OCI-M1 (cell line): ENCODE results near the gene KRTAP5-3.
A peak's percentile ranks its signal among the peaks of the same experiment; 100 is the strongest.

Source experiments
- DNase-seq: peaks from one replicate; lab custom pipeline; 2025; lab: John Stamatoyannopoulos, UW

The KRTAP5-3 gene

DNA sequence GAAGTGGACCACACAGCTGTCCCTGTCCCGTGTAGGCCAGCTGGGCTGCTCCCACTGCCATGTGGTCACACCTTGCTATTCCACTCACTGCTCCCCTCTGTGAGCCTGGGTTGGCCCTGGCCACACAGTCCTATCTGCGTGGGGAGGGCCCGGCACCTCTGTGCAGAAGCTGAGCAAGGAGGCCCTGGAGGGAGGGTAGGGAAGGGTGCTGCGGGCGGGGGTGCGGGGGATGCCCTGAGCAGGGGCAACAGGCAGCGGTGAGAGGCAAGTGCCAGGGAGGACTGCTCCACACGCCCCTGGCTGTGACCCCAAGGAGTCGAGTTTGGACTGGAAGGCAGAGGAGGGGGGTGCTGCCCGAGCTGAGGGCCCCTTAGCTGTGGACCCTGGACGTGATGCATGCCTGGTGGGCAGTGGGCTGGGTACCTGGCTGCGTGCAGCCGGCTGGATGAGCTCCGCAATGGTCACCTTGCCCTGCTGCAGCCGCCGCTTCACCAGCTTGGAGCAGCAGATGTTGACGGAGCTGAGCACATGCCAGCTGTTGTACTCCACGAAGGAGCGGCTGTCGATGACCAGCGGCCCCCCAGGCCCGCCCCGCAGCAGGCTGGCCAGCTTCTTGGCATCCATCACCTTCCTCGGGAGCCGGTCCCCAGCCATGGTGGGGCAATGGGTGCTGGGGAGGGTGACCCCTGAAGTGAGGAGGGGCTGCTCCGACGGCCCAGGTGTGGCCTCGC lies 42.9 kb downstream of the KRTAP5-3 start:
- no peak for DNase-seq

DNA sequence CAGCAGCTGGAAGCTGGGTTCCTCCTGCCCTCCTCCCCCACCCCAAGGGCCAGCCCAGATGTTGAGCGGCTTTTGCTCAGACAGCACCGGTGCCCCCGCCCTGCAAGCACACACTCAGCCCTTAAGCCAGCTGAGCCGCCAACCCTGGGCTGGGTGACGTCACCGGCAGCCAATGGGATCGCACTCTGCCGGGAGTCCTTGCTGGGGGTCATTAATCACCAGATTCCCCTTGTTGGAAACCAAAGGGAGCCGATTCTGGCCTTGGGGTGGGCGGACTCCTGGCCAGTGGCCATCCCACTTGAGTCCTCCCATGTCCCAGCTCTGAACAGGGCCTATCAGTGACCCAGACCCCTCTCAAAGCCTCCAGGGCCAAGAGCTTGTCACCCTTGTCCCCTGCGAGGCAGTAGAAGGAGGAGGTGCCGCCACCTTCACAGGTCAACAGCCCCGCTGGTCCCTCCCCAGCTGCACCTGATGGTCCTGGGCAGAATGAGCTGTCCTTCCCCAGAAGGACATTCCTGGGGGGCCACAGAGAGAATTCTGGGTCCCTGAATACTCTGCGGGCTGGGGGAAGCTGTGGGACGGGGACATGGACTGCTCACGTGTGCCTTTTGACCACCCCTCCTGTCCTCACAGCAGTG lies 43.6 kb downstream of the KRTAP5-3 start:
- DNase-seq: peak; percentile 55

DNA sequence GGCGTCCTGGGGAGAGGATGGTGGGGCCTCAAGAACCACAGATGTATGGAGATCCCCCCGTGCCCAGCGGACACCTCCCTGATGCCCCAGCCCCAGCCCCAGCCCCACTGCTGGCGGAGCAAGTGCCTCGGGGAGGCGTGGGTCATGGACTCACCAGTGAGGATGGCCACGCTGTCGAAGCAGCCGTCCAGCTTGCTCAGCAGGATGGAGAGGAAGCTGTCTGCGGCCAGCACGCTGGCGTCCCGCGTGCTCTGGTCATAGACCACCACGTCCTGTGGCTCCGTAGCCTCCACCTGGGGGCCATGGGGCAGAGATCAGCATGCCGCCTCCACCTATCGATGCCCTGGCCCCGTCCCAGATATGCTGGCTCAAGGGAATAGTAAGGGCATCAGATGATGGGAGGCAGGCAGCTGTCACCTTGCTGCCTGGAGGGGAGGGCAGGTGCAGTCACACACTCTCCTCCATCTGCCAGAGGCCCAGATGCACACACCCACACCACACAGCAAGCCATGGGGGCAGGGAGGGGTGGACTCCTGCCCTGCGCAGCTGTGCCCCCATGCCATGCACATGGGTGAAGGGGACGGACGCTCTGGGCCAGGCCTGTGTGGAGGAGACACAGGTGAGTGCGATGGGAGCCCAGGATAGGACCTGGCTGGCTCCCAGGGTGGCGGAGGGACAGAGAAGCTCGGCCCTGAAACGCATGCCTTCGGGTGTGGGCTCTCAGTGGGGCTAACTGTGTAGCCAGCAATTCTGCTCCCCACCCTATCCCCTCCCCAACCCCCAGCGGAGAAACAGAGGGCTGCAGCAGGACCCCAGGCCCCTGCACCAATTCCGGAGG lies 44.3 kb downstream of the KRTAP5-3 start:
- no peak for DNase-seq

DNA sequence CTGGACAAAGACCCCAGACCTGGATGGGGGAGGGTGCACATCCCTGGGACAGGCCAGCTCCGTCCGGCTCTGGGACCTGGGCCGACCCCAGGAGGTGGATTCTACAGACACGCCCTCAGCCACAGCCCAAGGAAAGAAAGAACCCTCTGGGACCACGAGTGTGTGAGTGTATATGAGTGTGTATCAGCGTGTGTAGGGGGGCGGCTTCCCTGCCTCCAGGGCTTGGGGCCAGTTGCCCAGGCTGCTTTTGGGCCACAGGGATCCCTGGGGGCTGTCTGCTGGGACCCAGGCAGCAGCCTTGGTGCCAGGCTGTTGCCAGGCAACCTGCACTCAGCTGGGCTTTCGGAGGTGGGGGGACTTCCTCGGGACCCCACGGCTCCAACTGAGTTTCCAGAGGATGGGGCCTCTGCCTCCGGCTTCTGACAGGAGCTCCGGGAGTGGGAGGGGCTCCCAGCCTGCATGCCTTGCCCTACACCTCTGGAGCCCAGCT lies 45.1 kb downstream of the KRTAP5-3 start:
- no peak for DNase-seq

DNA sequence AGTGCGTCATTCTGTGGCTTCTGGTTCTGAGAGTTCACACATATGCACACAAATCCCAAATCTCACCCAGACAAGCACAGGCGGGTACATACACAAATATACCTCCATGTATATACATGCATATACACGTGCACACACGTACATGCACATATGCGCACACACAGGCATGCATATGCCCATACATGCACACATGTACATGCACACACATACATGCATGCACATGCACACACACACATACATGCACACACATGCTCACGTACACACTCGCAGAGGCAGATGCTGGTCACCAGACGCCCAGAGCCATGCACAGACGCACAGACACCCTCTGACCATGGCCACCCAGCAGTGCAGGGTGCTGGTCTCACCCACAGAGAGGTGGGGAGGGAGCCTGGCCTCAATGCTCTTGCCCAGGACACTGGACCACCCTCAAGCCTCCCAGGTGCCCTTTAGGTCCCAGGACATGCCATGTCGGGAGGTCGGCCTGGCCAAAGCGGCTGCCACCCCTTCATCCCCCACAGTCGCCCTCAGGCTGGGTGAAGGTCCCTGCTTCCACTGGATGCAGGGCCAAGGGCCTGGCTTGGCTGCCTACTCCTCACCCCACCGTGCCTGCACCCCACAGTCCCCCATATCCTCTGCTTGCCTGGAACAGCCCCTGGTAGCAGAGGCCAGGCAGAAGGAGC lies 45.7 kb downstream of the KRTAP5-3 start:
- DNase-seq: no peak

DNA sequence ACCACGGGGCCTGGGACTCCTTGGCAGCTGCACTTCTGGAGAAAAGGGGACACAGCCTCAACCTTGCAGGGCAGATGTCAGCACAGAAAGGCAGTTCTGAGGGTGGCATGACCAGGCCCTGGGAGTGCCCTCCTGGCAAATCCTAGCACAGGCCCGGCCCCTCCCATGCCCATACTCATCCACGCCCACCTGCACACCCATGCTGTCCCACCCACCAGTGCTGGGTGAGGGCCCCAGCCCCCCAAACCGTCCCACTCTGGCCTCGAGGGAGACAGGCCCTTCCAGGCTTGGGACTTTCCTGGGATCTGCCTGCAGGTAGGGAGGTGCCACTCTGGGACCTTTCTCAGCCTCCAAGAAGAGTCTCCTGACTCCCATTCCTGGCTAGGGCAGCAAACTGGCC lies 46.3 kb downstream of the KRTAP5-3 start:
- no peak for DNase-seq

DNA sequence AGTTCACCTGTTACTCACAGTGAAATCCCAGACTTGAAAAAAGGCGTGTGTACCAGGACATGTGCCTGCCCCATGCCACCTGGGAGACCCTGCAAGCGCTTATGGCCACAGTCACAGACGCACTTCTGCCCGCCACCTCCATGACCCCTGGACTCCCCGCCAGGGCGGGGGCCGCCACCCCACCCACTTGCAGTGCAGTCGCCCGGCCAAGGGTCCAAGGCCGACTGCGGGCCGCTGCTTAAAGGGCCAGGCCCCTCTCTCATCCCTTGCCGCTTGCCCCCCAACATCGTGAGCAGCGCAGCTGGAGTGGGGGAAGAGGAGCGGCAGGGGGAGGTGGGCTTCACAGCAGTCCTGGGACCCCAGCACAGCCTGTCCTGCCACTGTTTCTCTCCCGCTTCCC lies 47.0 kb downstream of the KRTAP5-3 start:
- DNase-seq: no peak

DNA sequence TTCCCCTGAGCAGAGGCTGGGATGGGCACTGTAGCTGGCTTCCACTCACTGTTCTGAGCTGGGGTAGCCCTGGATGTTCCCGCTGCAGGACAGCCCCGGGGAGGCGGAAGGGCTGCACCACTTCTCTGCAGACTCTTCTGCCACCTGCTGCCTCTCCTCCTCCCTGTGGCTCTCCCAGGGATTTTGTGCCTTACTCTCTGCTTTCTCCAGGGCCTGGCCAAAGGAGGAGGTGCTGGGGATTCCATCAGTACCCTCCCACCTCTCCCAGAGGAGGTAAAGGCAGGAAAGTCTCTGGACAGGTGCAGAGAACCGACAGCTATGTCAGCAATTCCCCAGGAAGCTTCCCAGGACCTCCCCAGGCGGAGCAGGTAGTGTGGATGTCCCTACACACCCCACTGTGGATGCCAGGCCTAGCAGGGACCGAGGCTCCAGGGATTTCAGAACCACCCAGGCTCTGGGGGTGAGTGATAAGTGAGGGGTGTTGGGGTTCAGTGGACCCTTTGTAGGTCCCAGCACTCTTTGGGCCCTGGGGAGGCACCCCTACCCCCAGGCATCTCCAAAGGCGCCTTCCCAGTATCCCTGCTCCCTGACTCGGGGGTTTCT lies 47.5 kb downstream of the KRTAP5-3 start:
- no peak for DNase-seq

DNA sequence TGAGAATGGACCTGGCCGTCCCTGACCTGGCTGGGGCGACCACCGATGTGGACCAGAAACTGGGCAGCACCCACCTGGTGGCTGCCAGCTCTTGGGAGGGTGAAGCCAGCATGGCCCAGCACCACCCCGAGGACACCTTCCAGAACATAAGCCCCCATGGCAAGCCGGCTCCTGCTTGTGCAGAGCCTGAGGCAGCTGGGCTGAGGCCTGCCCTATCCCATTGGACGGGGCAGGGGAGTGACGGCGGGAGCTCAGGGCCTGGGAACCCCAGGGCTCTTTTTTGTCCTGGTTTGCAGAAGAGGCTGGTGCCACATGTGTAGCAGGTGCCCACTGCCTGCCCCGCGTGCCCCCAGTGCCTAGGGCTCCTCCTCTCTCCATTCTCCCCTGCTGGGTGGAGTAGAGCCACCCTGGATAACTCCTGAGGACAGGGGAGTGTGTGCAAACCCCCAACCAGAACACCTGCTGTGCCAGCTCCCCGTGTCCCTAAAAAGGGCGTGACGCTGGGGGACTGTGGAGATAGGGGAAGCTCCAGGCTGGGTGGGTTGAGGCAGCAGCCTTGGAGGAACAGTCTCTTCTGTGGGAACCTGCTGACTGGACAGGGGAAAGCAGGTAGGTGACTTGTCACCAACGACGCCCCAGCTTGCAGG lies 48.1 kb downstream of the KRTAP5-3 start:
- DNase-seq: no peak

DNA sequence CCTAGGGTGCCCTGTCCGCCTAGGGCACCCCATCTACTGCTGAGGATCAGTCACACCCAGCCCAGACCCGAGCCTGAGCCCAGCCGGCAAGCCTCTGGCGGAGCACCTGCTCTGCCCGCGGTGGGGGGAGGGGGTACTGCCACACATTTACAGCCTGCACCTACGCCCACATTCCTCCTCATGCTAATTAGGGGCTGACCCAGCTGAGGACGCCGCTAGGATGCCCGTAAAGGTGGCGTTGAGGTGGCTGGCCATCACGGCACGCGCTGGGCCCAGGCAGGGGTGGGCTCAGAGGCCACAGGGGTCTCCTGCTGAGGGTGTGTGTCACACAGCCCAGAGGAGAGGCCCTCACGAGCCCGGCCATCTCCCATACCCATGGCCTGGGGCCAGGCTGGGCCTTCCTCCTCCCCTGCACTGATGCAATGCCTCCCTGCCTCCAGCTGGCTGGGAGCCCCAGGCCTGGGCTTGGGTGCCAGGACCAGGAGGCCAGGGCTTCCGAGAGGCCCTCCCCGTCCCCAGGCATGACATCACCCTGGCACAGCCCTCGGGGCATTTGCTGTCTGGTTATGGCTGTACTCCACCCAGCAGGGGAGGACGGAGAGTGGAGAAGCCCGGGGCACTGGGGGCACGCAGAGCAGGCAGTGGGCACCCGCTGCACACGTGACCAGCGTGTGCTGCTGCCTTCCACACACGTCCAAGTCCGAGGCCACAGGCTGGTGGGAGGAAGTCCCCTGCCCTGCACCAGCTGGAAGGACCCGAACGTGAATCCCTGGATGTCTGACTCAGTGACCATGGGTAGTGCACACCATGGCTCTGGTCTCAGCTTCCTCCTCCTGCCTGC lies 48.9 kb downstream of the KRTAP5-3 start:
- DNase-seq: no peak

DNA sequence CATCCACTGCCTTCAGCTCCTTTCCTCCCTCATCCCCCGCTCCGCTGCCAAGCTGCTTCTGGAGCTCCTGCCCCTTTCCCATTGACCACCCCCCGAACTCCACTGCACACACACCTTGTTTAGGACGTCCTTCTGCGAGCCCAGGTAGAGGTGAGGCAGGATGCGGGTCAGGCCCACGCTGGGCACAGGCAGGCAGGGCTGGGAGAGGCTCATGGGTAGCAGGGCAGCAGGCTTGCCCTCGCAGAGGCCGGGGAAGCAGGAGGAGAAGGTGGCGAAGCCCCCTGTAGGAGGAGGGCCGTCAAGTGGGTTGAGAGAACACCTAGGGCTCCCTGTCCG lies 49.5 kb downstream of the KRTAP5-3 start:
- DNase-seq: no peak

DNA sequence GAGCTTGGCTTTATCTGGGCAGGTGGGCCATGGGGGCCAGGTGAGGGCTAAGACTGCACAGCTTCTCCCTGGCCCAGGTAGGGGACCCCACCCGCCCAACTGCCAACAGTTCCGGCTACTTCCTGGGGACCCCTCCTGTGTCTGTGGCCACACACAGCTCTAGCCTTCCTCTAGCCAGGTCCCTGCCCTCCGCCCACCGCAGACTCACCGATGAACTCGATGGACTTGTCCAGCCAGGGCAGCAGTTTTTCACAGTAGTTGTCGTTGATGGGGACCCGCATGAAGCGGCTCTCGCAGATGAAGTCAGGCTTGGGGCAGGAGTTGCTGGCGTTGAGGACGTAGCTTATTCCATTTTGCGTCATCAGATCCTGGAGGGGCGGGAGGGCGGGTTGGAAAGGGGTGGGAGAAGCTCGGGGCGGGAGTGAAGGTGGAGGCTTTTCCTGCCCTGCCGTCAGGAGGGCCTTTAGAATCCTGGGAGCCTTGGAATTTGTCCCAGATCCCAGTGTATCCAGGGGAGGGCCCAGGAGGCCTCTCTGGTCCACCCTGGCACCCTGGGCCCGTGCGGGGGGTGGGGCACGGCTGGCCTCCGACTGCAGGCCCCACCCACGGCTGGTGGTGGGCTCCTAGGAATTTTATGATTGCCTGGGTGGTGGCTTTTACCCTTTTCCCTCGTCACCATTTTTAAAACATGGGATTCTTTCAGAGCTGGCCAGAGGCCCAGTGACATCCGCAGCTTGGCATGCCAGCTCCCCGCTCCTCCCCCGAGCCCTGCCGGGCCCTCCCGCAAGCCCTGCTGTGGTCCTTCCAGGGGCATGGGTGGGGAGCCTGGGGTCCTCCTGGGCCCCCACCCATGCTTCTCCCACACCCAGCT lies 50.1 kb downstream of the KRTAP5-3 start:
- DNase-seq: no peak
